SU-DHL-6 (cell line): ENCODE results near the gene NBPF1.

Experiments used
- EZH2phosphoT487 ChIP-seq: fragments of 200-600 bp; sonication (generic), shearing (Covaris generic); conservative IDR thresholded peaks from 2 replicates; pipeline ENCODE4 v1.6.1; 2018; ENCODE audit warnings: mild to moderate bottlenecking, antibody characterized with exemption, low read length, moderate library complexity, mixed read lengths
- TF ChIP-seq, protein P1 (sequence below): fragments of 200-600 bp; sonication (generic); IDR thresholded peaks from one replicate; pipeline ENCODE4 v1.5.1; 2017; ENCODE audit warnings: antibody characterized with exemption, mild to moderate bottlenecking, low read length, moderate library complexity; ENCODE audit not compliant: insufficient read depth, poor library complexity, severe bottlenecking

DNA sequence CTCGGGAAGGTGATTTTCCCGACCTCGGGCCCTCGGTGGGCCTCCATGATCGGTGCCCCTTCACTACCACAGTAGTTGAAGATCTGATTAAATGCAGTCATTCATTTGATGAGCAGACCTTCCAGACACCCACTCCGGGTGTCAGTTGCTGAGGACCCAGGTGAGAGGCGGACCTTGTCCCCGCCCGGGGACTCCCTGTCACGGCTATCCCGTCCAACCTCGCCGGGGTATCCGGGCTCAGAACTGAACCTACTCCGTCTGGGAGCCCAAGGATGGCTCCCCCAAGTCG lies 30.8 kb upstream of the NBPF1 start:
- TF ChIP-seq, protein P1, sequence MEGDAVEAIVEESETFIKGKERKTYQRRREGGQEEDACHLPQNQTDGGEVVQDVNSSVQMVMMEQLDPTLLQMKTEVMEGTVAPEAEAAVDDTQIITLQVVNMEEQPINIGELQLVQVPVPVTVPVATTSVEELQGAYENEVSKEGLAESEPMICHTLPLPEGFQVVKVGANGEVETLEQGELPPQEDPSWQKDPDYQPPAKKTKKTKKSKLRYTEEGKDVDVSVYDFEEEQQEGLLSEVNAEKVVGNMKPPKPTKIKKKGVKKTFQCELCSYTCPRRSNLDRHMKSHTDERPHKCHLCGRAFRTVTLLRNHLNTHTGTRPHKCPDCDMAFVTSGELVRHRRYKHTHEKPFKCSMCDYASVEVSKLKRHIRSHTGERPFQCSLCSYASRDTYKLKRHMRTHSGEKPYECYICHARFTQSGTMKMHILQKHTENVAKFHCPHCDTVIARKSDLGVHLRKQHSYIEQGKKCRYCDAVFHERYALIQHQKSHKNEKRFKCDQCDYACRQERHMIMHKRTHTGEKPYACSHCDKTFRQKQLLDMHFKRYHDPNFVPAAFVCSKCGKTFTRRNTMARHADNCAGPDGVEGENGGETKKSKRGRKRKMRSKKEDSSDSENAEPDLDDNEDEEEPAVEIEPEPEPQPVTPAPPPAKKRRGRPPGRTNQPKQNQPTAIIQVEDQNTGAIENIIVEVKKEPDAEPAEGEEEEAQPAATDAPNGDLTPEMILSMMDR = no peak
- no peak for TF ChIP-seq EZH2phosphoT487
